ENCODE data around the gene ZBTB8OS. TPM values are rescaled to one million over a fixed set of nuclear protein-coding genes. Genes with fewer than 3 reads are reported as not detected.
"Not testable (repeated sequence)": the region's sequence is repeated elsewhere in the genome, so short reads cannot be mapped to it uniquely, and the experiment has no call there.

ZBTB8OS gene
- total RNA-seq, 1 donor from 2014 or later = 29.9 TPM

GRCh38 chr1:32650752-32651460 lies 556 bp upstream of the ZBTB8OS start, which contains the start of gene RBBP4:
TSS of gene RBBP4 (plus strand) at chr1:32651208. CDS start at chr1:32651307, 99 bp downstream.
- peak; percentile 98 for DNase-seq (ENCODE audit: low spot score)

- no peak for DNase-seq (ENCODE audit: low spot score)
Observed at GRCh38 chr1:32647308-32648134, 2.8 kb downstream of the ZBTB8OS start.

GRCh38 chr1:32644426-32644825 lies 5.9 kb downstream of the ZBTB8OS start:
- no peak for DNase-seq (ENCODE audit: low spot score)

GRCh38 chr1:32642292-32642827 lies 8.0 kb downstream of the ZBTB8OS start:
- not testable (repeated sequence) for DNase-seq (ENCODE audit: low spot score)

- no peak for DNase-seq (ENCODE audit: low spot score)
Observed at GRCh38 chr1:32639489-32640075, 10.8 kb downstream of the ZBTB8OS start.

GRCh38 chr1:32636914-32637645 lies 13.3 kb downstream of the ZBTB8OS start:
- DNase-seq (ENCODE audit: low spot score) = no peak

- DNase-seq (ENCODE audit: low spot score) = no peak
Observed at GRCh38 chr1:32635508-32636277, 14.7 kb downstream of the ZBTB8OS start.

GRCh38 chr1:32632829-32633228 lies 17.5 kb downstream of the ZBTB8OS start:
- no peak for DNase-seq (ENCODE audit: low spot score)

GRCh38 chr1:32630173-32630572 lies 20.2 kb downstream of the ZBTB8OS start:
- not testable (repeated sequence) for DNase-seq (ENCODE audit: low spot score)

- DNase-seq (ENCODE audit: low spot score) = no peak
Observed at GRCh38 chr1:32627596-32628162, 22.7 kb downstream of the ZBTB8OS start.

- DNase-seq (ENCODE audit: low spot score) = no peak
Observed at GRCh38 chr1:32626176-32626575, 24.2 kb downstream of the ZBTB8OS start.

- DNase-seq (ENCODE audit: low spot score) = no peak
Observed at GRCh38 chr1:32623775-32624174, 26.6 kb downstream of the ZBTB8OS start.

GRCh38 chr1:32622806-32623681 lies 27.3 kb downstream of the ZBTB8OS start:
- no peak for DNase-seq (ENCODE audit: low spot score)

GRCh38 chr1:32622205-32622604 lies 28.1 kb downstream of the ZBTB8OS start:
- no peak for DNase-seq (ENCODE audit: low spot score)

GRCh38 chr1:32619701-32620485 lies 30.5 kb downstream of the ZBTB8OS start:
- DNase-seq (ENCODE audit: low spot score) = no peak

- DNase-seq (ENCODE audit: low spot score) = no peak
Observed at GRCh38 chr1:32618673-32619221, 31.6 kb downstream of the ZBTB8OS start.

GRCh38 chr1:32613472-32613871 lies 36.9 kb downstream of the ZBTB8OS start:
- DNase-seq (ENCODE audit: low spot score) = no peak

GRCh38 chr1:32612189-32612881 lies 38.0 kb downstream of the ZBTB8OS start:
- DNase-seq (ENCODE audit: low spot score) = peak; percentile 81

All from mucosa of gallbladder (tissue), 1 donor.